NCI-H2107 treated with DMSO at 0.1 percent for 48 hours (cell line): Measurements from ENCODE around the gene NDUFC2.
"Not testable (repeated sequence)": the region's sequence is repeated elsewhere in the genome, so short reads cannot be mapped to it uniquely, and the experiment has no call there.

Experiments used
- DNase-seq: peaks from one replicate; lab custom pipeline; 2025; ENCODE audit not compliant: unreplicated experiment; lab: John Stamatoyannopoulos, UW

The NDUFC2 gene

GRCh38 chr11:78079232-78080083, at the start of gene NDUFC2:
Gene NDUFC2 (minus strand): TSS chr11:78079862. CDS start chr11:78079744, 118 bp downstream.
- peak; percentile 32 for DNase-seq

- DNase-seq, result no peak
Observed at GRCh38 chr11:78127403-78127802, 47.7 kb upstream of the NDUFC2 start.

DNA sequence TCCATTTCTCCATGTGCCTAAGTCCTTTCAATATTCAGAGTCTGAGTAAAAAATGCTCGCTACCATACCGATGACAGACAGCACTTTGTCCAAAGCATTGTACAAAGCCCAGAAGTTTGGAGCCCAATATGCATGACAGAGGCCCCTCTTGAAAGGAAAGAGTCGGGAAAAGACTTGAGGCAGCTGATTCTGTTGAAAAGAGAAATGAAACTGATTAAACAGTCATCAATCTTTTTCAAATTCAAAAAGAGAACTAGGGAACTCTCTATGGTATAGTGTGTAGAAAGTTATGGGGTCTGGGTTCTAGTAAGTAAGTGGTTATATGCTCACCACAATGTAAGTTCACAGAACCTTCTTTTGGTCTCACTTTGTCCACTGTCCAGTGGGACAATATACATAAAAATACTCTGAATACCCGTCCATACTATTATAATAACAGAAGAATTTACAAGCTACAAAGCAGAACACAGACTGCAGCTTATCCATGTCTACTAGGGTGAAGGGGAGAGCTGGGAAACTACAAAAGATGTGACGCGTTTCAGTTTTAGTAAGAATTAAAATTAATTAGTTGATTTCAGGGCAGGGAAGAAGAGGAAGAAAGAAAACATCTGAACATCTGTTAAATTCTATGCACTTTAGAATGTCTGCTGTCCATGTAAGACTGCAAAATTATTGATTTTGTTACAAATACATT, 33.1 kb upstream of the NDUFC2 start:
- no peak for DNase-seq

DNA sequence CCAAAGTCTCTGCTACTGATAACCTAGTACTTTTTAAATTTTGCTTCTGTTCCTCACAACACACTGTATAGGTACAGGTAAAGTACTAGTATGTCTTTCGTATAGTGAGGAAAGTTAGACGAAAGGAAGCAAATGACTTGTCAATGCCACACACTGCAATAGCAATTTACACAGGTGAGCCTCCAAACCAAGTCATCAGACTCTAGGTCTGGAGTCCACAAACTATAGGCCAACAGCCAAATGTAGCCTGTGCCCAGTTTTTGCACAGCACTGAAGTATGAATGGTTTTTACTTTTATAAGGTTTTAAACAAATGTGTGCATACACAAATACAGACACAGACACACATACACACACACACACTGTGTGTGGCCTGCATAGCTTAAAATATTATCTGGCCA, 31.6 kb upstream of the NDUFC2 start:
- no peak for DNase-seq

DNA sequence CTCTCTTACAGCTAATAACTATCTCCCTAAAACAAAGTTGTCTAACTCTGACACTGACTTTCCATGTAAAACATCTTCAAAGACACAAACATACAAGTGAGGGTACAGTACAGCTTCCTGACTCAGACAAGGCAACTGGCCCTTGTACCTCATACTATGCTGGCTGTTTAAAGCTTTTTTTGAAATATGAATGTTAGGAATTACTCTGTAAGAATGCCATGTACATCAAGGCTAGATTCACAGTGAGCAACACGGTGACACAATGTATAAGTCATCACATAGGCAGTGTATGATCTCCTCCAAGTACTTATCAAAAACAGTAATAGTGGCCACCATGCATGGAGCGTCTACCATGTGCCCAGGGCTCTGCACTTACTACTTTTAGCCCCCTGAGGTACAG, 31.2 kb upstream of the NDUFC2 start:
- DNase-seq, result no peak

DNA sequence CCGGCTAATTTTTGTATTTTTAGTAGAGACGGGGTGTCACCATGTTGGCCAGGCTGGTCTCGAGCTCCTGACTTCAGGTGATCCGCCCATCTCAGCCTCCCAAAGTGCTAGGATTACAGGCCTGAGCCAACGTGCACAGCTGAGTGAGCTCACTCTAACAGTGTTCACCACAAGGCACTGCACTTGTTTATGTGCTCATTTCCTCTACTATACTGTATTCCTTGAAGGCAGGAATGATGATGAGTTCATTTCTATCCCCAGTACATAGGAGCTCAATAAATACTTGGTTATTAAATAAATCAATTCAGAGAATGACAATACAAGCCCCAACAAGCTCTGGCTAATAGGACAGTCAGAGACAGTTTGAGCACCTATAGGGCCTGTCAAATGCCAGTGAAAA, 30.7 kb upstream of the NDUFC2 start:
- no peak for DNase-seq

DNA sequence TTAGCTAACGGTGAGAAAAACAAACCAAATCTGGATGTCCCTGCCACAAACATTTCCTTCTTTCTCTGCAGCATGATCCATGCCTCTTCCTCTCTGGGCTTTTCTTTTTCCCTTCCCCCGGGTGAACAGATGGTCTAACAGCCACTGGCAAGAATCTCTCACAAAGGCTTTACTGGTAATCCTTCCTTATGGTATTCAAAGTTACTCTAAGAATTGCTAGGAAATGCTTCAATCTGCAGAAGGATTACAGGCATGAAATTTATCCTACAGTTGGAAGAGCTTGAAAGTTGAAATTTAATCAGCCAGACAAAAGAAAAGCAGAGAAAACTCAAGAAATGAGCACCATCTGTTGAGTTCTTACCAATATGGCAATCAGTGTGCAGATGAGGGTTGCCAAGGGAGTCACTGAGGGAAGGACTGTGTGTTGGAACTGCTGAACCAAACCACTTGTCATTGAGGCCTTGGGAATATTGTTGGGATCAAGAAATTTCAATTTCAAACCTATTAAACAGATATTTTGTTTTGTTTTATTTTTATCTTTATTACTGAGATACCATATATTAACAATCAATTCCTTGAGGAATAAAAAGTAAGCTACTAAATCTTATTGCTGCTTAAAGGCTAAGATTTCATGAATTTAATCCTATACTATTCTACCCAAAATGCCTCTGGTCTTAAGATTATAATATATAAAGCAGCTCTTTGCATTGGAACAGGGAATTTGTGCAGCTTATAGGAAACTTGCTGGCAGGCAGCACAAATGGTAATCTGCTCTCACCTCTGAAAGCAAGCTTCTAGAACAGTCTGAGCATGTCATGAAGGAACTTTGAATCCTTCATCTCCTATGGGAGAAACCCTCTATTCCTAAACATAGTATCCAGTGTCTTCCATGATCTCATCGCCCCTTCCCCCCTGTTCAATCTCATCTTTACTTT, 29.7 kb upstream of the NDUFC2 start:
- DNase-seq, result no peak

DNA sequence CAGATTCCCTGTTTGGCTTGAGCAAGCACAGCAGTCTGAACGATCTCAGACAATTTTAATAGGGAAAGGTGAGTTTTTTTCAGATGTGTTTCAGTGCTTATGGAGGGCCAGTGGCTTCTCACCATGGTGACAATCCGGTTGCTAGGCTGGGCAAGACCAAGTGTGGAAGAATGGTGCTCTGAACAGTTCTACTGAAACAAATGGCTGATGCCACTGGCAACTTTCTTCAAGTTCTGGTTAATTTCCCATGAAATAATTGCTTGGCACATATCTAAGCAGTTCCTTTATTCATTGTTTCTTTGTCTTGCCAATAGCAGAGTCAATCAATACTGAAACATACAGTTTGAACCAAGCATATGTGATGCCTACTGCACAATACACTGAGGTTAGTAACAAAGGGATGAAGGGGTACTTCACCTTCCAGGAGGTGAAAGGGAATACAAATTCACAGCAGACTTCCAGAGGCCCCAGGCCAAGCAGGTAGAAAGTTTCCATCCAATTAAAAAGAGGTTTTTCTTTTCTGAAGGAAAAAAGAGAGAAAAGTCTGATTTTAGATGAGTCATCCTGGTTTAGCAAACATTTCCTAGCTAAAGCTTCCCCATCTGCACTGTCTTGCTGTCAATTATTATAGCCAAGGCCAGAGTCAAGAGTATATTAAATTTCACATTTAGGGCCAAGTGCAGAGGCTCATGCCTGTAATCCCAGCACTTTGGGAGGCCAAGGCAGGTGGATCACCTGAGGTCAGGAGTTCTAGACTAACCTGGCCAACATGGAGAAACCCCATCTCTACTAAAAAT, 21.2 kb upstream of the NDUFC2 start:
- DNase-seq, result peak; percentile 61

DNA sequence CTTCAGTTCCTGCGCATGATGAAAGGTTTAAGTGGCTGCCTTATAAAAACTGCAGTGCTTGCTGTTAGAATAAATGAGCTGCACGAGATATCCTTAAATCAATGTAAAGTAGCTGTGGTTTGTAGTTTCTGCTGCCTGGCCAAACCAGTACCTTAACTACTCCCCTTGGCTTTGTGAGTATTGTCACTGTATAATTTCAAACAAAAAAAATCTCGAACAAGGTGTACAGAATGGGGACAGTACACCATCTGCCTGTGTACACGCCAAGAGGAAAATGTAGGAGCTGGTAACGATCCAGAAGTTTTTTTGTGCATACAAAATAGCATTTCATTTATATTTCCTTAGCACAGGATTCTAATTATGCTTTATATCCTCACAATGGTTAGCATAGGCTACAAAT, 20.6 kb upstream of the NDUFC2 start:
- peak; percentile 84 for DNase-seq

- peak; percentile 35 for DNase-seq
Observed at GRCh38 chr11:78099666-78100065, 20.0 kb upstream of the NDUFC2 start.

GRCh38 chr11:78097666-78098385, 18.2 kb upstream of the NDUFC2 start:
- no peak for DNase-seq

DNA sequence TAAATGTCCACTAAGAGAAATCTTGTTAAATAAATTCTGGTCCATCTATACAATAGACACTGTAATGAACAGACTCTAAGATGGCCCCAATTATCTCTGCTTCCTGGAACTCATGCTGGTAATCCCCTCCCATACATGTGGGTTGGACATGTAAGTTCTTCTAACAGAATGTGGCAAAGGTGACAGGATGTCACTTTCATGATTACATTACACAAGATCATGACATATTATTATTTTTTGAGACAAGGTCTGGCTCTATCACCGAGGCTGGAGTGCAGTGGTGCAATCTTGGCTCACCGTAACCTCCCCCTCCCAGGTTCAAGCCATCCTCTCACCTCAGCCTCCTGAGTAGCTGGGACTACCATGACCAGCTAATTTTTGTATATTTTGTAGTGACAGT, 14.6 kb upstream of the NDUFC2 start:
- DNase-seq, result no peak

DNA sequence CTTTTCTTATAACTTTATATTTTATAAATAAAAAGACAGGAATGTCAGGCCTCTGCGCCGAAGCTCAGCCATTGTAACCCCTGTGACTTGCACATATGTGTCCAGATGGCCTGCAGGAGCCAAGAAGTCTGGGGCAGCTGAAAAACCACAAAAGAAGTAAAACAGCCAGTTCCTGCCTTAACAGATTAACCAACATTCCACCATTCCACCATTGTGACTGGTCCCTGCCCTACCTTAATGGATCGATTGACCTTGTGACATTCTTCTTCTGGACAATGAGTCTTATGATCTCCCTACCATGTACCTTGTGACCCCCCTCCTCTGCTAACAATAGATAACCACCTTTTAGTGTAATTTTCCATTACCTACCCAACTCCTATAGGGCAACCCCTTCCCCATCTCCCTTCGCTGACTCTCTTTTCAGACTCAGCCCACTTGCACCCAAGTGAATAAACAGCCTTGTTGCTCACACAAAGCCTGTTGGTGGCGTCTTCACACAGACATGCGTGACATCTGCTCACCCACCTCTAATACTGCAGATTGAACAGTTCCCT, 6.9 kb upstream of the NDUFC2 start:
- DNase-seq, result not testable (repeated sequence)

DNA sequence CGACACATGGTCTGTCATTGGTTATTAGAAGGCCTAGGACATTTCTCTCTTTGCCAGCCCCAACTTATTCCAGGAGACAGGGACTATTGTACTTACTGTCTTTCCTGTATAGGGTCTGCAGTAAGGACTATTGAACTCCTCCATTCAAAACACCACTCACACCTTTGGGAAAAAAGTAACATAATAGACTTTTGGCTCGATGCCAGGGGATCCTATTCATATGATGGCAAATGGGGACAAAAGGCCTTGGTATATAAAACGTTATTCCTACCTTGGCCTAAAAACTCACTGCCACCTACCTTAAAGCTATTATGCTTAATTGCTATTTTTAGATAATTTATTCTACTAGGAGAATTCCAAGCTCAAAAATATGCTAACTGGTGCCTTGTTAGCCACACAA, 6.3 kb upstream of the NDUFC2 start:
- DNase-seq, result no peak

DNA sequence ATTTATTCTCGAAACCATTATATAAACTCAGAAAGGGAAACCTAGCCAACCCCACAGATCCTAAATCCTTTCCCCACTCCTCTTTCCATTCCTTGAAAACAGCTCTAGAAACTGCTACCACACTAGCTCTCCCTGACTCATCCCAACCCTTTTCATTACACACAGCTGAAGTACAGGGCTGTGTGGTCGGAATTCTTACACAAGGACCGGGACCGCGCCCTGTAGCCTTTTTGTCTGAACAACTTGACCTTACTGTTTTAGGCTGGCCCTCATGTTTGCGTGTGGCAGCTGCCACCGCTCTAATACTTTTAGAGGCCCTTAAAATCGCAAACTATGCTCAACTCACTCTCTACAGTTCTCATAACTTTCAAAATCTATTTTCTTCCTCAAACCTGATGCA, 4.8 kb upstream of the NDUFC2 start:
- DNase-seq, result not testable (repeated sequence)

DNA sequence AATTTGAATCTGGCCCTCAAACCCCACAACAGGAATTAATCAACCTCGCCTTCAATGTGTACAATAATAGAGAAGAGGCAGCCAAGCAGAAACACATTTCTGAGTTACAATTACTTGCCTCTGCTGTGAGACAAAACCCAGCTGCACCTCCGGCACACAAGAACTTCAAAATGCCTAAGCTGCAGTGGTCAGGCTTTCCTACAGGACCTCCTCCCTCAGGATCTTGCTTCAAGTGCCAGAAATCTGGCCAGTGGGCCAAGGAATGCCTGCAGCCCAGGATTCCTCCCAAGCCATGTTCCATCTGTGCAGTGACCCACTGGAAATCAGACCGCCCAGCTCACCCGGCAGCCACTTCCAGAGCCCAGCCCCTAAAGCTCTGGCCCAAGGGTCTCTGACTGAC, 3.4 kb upstream of the NDUFC2 start:
- no peak for DNase-seq

- DNase-seq, result no peak
Observed at GRCh38 chr11:78082146-78082545, 2.5 kb upstream of the NDUFC2 start.

DNA sequence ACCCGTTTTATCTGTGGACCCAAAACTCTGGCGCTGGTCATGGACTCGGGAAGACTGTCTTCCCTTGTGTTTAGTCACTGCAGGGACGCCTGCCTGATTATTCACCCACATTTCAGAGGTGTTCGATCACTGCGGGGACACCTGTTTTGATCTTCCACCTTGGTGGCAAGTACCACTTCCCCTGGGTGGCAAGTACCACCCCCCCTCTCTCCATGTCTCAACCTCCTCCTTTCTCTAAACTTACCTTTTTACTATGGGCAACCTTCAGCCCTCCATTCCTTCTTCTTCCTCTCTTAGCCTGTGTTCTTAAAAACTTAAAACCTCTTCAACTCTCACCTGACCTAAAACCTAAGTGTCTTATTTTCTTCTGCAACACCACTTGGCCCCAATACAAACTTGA, 1.9 kb upstream of the NDUFC2 start:
- DNase-seq, result no peak

DNA sequence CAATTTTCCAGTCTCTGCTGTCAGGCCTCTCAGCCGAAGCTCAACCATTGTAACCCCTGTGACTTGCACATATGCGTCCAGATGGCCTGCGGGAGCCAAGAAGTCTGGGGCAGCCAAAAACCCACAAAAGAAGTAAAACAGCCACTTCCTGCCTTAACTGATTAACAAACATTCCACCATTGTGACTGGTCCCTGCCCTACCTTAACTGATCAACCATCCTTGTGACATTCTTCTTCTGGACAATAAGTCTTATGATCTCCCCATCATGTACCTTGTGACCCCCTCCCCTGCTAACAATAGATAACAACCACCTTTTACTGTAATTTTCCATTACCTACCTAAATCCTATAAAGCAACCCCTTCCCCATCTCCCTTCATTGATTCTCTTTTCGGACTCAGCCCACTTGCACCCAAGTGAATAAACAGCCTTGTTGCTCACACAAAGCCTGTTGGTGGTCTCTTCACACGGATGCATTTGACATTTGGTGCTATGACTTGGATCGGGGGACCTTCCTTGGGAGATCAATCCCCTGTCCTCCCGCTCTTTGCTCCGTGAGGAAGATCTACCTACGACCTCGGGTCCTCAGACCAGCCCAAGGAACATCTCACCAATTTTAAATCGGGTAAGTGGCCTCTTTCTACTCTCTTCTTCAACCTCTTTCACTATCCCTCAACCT, 1.3 kb upstream of the NDUFC2 start:
- DNase-seq, result no peak
